LNCaP clone FGC (cell line): ENCODE data around the gene MAPK13.

Experiments
- DNase-seq: peaks from one replicate; pipeline ENCODE4 v3.0.0-alpha.2; 2011; ENCODE audit warnings: low read depth
- H3K4me3 ChIP-seq: 2 replicates; pipeline ENCODE4 v1.5.1; 2011; ENCODE audit warnings: mild to moderate bottlenecking, low read depth, low read length, control low read depth
- TF ChIP-seq, protein P1 (sequence below): IDR thresholded peaks from 2 replicates; pipeline ENCODE4 v1.5.1; 2012; ENCODE audit warnings: mild to moderate bottlenecking; ENCODE audit not compliant: control insufficient read depth, insufficient read depth; ENCODE audit errors: extremely low read depth

The MAPK13 gene

DNA sequence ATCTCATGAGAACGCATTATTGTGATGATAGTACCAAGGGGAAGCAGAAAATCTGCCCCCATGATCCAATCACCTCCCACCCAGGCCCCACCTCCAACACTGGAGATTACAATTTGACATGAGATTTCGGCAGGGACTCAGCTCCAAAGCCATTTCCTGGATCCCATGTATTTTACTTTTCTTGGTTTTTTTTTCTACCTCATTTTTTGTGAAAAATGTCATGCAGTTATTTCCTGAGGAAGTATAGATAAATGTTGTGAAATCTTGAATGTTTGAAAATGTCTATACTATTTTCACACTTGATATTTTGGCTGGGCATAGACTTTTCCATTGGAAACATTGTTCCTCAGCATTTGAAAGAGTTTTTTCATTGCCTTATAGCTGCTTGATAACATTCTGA, 57.1 kb downstream of the MAPK13 start:
- TF ChIP-seq, protein P1, sequence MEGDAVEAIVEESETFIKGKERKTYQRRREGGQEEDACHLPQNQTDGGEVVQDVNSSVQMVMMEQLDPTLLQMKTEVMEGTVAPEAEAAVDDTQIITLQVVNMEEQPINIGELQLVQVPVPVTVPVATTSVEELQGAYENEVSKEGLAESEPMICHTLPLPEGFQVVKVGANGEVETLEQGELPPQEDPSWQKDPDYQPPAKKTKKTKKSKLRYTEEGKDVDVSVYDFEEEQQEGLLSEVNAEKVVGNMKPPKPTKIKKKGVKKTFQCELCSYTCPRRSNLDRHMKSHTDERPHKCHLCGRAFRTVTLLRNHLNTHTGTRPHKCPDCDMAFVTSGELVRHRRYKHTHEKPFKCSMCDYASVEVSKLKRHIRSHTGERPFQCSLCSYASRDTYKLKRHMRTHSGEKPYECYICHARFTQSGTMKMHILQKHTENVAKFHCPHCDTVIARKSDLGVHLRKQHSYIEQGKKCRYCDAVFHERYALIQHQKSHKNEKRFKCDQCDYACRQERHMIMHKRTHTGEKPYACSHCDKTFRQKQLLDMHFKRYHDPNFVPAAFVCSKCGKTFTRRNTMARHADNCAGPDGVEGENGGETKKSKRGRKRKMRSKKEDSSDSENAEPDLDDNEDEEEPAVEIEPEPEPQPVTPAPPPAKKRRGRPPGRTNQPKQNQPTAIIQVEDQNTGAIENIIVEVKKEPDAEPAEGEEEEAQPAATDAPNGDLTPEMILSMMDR, result no peak
- H3K4me3 ChIP-seq, result no peak overlapping the region
- DNase-seq, result no peak
